ENCODE results near the gene SLC25A25.

GRCh38 chr9:128077847-128078503 is 9.9 kb downstream of the SLC25A25 start:
- TF ChIP-seq RAD21 (IDR thresholded peaks at IDR 0.05; ENCODE audit: low read depth), result no peak
- TF ChIP-seq MAX (IDR thresholded peaks at IDR 0.05), result no peak
- TF ChIP-seq TAF1 (IDR thresholded peaks at IDR 0.05; ENCODE audit: low read depth), result no peak
- no peak for TF ChIP-seq EP300 (IDR thresholded peaks at IDR 0.05; ENCODE audit: borderline replicate concordance)
- no peak for TF ChIP-seq REST (IDR thresholded peaks at IDR 0.05; ENCODE audit: low read depth)
- no peak for TF ChIP-seq TCF12 (IDR thresholded peaks at IDR 0.05; ENCODE audit: low read depth)
- TF ChIP-seq CREB1 (IDR thresholded peaks at IDR 0.05; ENCODE audit: low read depth), result no peak
- no peak for TF ChIP-seq TEAD4 (IDR thresholded peaks at IDR 0.05)
- no peak for TF ChIP-seq EGR1 (IDR thresholded peaks at IDR 0.05)
- TF ChIP-seq USF1 (IDR thresholded peaks at IDR 0.05), result no peak
- no peak for TF ChIP-seq ZBTB7A (IDR thresholded peaks at IDR 0.05; ENCODE audit: low read depth)
- TF ChIP-seq FOXM1 (IDR thresholded peaks at IDR 0.05; ENCODE audit: borderline replicate concordance, low read depth), result no peak
- TF ChIP-seq CEBPB (IDR thresholded peaks at IDR 0.05), result no peak
